Activated gamma-delta T cell (primary cell): ENCODE results near the gene PASK.
A peak's percentile ranks its signal among the peaks of the same experiment; 100 is the strongest.
"Not testable (repeated sequence)": the region's sequence is repeated elsewhere in the genome, so short reads cannot be mapped to it uniquely, and the experiment has no call there.

Experiments
- DNase-seq: peaks from one replicate; lab custom pipeline; 2025; lab: John Stamatoyannopoulos, UW
- total RNA-seq, 2 donors: gene quantifications; one replicate each; lab custom pipeline; 2026; lab: John Stamatoyannopoulos, UW

PASK gene
- total RNA-seq = 62.8 to 280 reads per million in 2 donors

- DNase-seq = peak; percentile 61
These were observed at the start of gene PASK for GRCh38 chr2:241148891-241149674. PASK (minus strand) TSS chr2:241149472; CDS start chr2:241143032, 6,440 bp downstream.

- no peak for DNase-seq
These were observed 49.4 kb upstream of the PASK start for GRCh38 chr2:241198381-241199279.

GRCh38 chr2:241197947-241198346, 48.7 kb upstream of the PASK start:
- DNase-seq = no peak

DNA sequence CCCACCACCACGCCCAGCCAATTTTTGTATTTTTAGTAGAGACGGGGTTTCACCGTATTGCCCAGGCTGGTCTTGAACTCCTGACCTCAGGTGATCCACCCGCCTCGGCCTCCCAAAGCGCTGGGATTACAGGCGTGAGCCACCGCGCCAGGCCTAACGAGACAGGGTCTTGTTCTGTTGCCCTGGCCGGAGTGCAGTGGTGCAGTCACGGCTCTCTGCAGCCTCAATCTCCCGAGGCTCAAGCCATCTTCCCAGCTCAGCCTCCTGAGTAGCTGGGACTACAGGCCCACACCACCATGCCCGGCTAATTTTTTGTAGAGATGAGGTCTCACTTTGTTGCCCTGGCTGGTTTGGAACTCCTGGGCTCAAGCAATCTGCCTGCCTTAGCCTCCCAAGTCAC, 48.0 kb upstream of the PASK start:
- DNase-seq = not testable (repeated sequence)

- no peak for DNase-seq
These were observed 46.3 kb upstream of the PASK start for GRCh38 chr2:241195506-241196130.

DNA sequence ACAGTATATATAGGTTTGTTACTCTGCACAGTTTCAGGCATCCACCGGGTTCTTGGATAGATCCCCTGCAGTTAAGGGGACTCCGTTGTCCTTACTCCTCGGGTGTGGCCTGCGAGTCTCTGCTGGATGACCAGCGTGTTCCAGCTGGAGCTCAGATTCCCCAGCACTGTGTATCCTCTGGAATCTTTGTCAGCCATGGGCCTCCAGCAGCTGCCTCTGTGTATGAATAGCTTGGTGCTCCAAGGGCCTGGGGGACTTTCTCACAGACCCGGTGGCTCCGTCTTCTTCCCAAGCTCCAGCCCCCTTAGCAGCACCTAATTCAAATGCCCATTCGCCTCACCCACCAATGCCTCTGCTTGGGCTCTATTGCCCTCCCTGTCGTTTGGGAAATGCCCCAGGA, 45.5 kb upstream of the PASK start:
- no peak for DNase-seq

- DNase-seq = no peak
These were observed 44.0 kb upstream of the PASK start for GRCh38 chr2:241193271-241193670.

DNA sequence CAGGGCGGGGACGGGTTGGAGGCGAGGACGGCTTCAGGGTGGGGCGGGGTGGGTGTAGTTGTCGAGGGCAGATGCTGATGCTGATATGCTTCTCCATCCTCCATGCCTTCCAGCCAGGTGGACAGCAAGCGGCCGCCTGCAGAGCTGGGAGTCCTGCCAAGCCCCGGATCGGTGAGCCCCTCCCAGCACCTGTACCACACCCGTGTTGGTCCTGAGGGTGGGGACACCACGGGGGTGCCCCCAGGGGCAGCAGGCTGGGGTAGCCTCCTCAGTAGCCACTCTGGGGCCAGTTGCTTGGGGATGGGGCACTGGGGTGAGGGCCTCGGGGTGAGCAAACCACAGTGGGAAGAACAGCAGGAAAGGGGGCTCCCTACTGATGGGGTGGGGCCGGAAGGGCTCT, 41.8 kb upstream of the PASK start:
- no peak for DNase-seq

DNA sequence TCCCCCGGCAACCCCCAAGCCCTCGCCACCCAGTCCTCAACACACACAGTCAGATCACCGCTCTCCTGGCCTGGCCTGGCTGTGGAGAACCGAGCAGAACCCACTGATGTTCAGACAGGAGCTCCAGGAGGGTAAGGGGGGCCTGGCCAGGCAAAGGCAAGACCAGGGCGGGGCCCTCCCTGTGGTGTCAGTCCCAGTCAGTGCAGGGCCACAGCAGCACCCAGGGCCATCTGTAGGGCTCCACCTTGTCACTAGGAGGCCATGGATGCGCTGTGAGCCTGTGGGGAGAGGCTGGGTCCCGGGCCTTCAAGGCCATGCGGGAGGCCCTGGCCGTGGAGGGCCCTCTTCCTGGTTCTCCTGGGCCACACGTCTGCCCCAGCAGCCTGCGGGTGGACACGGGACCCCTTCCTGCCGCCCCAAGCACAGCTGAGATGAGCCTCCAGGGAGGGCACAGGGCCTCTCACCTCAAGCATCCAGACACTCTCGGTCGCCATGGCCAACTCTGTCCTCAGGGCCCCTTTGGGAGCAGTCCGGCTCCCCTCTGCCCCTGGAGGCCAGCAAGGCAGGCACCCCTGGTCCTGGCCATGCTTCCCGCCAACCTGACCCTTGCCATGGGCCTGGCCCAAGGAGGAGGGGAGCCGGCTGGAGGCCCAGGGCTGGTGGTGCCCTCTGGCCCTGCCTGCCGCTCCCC, 41.2 kb upstream of the PASK start:
- no peak for DNase-seq

DNA sequence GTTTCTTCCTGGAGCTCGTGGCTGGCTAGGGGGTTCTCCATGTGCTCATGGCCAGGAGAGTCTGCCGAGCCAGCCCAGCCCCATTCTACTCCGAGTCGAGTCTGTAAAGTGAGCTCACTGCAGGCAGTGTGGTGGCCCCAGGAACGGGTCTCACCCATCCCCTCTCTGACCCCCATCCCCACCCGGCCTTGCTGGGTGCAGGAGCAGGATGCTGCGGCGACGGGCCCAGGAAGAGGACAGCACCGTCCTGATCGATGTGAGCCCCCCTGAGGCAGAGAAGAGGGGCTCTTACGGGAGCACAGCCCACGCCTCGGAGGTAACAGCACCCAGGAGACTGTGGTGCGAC, 40.6 kb upstream of the PASK start:
- DNase-seq = no peak

DNA sequence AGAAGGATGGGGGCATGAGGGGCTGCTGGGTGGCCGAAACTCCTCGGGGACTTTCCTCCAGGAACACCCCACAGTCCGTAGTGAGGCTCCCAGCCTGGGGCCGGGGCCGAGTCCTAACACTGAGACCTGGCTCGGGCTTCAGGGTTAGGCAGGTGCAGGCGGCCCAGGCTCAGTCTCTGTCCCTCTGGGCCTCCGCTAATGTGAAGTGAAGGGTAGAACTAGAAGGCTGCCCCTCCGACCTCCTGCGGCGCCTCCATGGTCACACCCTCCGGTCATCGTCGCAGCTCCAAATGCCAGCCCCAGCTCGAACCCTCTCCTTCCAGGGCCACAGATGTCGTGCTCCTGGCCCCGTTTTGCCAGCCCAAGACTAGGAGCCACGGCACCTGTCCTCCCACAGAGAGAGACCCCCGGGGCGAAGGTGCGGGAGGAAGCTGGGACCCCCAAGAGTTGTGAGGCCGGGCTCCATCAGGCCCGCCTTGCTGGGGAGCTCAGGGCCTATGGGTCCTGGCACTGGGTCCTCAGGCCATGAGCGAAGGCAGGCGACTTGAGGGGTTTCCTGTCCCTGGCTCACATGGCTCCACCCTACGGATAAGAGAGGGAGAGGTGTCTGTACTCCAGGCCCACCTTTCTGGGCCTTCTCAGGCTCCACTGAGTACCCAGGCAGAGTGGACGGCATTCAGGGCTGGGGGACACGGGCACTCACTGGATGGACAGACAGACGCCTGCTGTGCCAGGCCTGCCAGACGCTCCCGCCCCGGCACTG, 40.0 kb upstream of the PASK start:
- no peak for DNase-seq

- DNase-seq = no peak
These were observed 39.3 kb upstream of the PASK start, which contains the start of gene ANO7 for GRCh38 chr2:241188361-241189092. ANO7 (plus strand) TSS chr2:241188677; CDS start chr2:241190064, 1,387 bp downstream.

DNA sequence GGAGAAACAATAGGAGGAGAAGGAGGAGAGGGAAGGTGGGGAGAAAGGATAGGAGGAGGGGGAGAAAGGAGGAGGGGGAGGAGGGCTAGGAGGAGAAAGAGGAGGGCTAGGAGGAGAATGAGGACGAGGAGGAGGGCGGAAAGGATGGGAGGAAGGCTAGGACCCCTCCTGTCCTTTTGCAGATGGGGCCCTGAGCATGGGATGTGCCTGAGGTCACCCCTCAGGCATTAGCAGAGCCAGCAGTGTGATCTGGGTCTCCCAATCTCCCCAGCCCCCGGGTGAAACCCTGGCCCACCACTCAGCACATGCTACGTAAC, 38.6 kb upstream of the PASK start:
- DNase-seq = no peak

GRCh38 chr2:241187101-241187917, 38.0 kb upstream of the PASK start:
- no peak for DNase-seq

DNA sequence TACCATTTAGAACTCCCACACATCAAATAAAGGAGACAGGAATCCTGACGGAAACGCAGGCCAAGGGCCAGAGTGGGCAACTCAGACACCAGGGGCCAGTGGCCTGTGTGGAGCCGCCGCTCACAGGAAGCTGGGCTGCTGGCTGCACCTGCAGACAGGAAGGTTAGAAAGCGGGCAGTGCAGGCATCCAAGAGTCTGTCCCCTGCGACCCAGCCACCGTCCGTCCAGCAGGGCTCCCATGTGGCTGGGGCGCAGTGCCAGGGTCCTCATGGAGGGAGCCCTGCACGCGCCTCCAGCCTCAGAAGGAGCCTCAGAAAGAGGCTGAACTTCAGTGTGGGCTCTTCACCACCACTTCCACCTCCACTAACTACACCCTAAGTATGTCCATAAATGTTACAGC, 36.7 kb upstream of the PASK start:
- DNase-seq = no peak

- no peak for DNase-seq
These were observed 35.6 kb upstream of the PASK start for GRCh38 chr2:241184901-241185300.

- DNase-seq = no peak
These were observed 33.9 kb upstream of the PASK start for GRCh38 chr2:241183221-241183620.

GRCh38 chr2:241182531-241183133, 33.4 kb upstream of the PASK start:
- no peak for DNase-seq

DNA sequence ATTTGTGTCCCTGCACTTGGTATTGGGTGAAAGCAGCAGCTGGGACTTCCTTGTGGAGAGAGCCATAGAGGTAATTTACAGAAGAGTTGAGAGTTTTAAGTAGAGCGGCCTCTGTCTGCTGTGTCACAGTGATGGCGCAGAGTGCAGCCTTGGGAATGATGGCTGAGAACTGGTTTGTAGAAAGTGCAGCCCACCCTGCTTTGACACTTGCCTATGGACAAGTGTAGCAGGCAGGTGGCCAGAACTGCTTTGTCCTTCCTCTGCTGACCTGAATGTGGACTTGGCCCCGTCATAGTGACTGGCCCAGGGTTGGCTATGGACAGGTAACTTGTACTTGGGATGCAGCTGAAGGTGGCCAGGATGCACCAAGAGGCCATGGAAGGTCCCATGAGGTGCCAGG, 32.9 kb upstream of the PASK start:
- DNase-seq = no peak
